TTC549 (cell line): ENCODE data around the gene CEACAM7.
"Not testable (repeated sequence)": the region's sequence is repeated elsewhere in the genome, so short reads cannot be mapped to it uniquely, and the experiment has no call there.

ENCODE experiments used
- FAIRE-seq: peaks from 2 replicates; lab custom pipeline; 2012; peaks lifted over from hg19 to GRCh38; lab: Jason Lieb, UNC

The CEACAM7 gene

DNA sequence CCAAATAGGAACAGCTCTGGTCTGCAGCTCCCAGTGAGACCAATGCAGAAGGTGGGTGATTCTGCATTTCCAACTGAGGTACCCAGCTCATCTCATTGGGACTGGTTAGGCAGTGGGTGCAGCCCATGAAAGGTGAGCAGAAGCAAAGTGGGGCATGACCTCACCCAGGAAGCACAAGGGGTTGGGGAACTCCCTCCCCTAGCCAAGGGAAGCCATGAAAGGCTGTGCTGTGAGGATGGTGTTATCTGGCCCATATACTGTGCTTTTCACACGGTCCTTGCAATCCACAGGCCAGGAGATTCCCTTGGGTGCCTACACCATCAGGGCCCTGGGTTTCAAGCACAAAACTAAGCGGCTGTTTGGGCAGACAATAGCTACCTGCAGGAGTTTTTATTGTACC, 31.3 kb downstream of the CEACAM7 start:
- FAIRE-seq, result not testable (repeated sequence)

DNA sequence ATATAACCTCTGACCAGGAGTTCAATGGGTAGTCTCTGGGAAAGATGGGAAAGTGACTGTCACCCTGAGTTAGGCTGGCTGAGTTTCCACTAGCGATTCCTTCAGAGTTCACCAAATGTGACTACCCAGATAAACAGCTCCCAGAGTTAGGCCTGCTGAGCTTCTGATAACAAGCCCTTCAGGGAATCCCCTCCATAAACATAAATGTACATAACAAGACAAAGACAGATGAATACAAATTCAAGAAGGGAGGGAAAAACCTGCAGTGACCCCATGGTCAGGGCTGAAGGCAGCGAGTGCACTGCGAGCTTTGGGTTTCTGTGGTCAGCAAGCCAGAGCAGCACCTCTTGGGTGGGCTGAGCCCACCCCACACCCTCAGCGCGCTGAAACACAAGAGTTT, 35.8 kb downstream of the CEACAM7 start:
- FAIRE-seq, result no peak

DNA sequence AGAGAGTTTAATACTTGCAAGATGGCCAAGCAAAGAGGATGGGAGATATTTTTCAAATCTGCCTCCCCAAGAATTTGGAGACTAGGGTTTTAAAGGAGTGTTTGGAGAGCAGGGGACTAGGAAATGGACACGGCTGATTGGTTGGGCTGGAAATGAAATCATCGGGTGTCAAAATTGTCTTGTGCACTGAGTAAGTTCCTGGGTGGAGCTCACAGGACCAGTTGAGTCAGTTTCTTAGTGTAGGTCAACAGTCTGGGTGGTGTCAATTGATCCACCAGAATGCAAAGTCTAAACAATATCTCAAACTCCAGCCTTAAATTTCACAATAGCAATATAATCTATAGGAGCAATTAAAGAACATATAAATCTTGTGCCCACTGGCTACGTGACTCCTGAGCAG, 38.2 kb downstream of the CEACAM7 start:
- no peak for FAIRE-seq

DNA sequence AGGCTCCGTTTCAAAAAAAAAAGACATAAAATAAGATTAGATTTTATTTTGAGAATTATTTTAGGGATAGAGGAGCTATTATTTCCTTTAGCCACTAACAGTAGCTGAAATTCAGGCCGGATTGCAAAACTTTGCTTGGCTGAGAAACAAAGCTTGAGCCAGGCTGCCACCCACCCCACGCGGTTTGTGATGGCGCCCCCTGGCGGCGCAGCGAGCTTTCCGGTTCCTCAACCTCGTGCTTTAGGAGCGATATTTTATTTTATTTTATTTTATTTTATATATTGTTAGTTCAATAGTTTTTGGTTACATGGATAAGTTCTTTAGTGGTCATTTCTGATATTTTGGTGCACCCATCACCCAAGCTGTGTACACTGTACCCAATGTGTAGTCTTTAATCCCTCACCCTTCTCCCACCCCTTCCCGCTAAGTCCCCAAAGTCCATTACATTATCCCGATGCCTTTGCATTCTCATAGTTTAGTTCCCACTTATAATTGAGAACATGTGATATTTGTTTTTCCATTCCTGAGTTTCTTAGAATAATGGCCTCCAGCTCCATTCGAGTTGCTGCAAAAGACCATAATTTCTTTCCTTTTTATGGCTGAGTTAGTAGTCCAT, 41.4 kb downstream of the CEACAM7 start:
- no peak for FAIRE-seq

DNA sequence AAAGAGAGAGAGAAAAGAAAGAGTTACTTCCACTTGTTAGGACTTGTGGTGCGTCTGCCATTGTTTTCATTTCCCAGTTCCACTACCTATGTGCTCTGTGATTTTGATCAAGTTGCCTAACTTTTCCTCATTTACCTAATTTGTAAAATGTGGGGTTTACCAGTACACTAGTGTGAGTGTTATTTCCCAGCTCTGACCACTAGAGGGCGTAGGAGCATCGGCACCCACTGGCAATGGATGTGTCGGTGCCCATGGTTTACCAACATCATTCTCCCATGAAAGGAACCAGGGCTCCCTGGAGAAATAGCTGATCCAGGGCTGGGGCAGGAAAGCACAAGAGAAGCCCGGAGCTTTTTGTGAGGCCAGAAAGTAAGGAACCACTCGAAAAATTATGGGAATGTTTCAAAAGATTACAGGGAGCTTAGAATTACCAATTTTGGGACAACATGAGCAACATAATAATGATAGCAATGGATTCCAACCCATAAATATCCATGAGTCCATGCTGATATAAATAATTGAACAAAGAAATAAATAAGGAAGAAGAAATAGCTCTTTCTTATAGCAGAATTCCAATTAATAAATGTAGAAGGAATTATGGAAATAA, 46.1 kb downstream of the CEACAM7 start:
- no peak for FAIRE-seq

DNA sequence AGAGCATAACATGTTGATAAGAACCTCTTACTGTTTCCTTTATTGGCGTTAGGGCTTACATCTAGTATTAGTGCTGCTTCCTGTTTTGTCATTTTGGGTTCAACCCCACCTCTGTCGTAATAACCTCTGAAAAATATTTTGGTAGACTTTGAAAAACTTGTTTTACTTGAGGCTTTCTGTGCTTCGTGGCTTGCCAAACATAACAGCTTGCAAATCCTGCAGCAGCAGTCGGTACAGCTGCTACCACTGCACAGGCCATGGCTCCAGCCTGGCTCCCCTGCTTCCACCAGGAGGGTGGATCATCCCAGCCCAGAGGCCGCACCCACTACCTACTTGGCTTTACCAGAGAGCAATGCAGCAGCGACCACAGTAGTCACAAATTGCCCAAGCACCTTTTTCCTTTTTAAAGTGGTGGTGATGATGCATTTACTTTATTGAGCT, 49.4 kb downstream of the CEACAM7 start:
- no peak for FAIRE-seq

DNA sequence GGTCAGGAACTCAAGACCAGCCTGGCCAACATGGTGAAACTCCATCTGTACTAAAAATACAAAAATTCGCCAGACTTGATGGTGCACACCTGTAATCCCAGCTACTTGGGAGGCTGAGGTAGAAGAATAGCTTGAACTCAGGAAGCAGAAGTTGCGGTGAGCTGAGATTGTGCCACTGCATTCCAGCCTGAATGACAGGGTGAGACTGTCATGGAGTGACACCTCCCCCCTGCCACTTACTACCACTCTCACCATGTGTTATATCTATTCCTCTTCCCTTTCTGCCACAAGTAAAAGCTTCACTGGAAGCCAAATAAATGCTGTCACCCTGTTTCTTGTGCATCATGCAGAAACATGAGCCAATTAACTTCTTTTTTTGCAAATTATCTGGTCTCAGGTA, 50.6 kb downstream of the CEACAM7 start:
- FAIRE-seq, result no peak

DNA sequence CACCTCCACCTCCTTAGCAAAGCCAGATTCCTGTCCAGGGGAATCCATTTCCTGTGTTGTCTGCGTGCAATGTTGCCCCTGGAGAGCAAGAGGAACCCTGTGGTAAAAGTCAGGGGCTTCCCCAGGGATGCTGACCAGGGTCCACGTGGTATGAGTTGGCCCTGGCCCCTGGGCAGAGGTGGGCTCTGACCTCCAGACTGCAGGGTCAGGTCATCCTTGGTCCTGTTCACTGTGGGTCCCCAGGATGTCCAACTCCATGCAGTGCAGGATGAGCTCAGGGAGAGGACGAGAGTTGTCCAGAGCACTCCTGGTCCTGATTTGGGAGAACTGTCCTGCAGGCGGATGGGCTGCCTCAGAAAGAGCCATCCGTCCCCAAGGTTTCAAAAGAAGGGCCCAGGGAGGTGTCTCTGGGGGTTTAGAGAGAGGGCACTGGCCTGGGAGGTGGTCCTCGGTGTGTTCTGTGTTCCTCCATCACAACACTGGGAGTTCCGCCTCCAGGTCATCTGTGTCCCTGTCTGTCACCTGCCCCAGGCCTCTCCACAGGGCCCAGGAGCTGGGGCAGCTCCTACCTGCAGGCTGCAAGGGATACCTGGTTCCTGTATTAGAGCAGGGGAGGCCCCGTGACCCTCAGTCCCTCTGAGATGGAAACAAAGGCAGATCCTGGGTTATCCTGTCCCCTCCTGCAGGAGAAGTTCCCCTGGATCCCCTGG, 59.9 kb downstream of the CEACAM7 start:
- no peak for FAIRE-seq

DNA sequence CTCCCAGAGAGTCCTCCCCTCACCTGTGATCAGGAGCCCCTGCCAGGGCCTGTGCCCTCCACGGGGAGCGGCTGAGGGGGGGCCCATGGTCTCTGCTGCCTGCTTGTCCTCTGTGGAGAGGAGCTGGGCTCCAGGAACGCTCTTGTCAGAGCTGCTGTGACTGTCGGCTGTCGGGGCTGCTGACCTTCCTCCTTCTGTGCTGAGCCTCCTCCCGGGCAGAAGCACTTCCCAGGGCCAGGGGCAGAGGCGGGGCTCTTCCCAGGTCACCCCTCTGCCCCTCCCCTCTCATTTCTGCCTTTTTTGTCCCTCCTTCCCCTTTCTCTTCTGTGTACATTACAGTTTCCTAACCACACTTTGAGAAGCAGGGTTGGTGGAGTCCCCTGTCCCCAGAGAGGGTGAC, 61.2 kb downstream of the CEACAM7 start, which contains the start of gene CEACAM4:
Gene CEACAM4 (minus strand): TSS at position 198 of the 400 bp plus-strand sequence. CDS start 111 bp downstream, at position 87.
- no peak for FAIRE-seq

DNA sequence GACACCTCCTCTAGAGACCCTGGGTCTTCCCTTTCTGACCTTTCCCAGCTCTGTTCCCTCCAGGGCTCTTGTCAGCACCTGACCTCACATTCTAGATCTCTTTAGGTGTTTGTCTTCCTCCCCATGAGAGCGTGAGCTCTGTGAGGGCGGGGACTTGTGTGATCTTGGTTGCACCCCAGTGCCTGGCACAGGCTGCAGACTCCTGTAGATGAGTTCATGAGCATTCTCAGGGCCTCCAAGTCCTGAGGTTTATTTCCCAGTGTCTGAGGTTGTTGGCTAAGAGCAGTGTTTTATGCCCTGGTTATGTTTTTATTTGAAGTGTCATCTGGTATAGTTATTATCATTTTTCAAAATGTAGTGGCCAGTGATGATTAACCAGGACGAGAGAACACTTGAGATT, 61.8 kb downstream of the CEACAM7 start:
- no peak for FAIRE-seq

DNA sequence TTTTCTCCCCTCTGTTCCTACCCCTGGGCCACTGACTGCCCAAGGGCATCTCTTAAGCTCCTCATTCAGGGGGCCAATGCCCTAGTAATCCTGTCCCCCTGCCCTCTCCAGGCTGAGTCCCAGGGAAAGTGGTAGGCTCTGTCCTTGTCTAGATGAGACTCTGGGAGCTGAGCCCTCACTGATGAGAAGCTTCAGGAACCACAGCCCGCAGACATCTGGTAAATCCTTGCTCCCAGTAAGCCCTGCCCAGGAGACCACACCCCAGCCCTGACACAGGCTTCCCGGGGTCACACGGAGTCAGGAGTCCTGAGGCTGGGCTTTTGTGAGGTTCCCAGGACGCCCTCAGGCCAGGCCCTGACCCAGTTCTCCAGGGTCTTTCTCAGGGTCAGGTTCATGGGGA, 63.1 kb downstream of the CEACAM7 start:
- FAIRE-seq, result no peak

DNA sequence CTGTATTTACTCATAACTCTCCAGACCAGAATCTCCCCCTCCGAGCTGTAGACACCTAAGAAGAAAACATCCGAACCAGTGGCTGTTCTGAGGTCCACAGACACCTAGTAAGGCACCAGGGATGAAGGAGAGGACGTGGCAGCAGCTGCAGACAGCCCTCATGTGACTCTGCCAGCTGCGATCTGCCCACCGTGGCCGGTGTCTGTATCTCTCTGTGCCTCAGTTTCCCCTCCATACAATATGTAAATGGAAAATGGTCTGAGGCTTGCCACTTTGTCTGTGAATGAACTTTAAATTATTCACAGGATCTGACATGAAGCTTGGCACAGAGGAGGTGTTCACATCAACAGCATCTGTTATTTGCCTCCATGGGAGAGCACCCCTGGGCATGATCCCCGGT, 63.6 kb downstream of the CEACAM7 start:
- no peak for FAIRE-seq

DNA sequence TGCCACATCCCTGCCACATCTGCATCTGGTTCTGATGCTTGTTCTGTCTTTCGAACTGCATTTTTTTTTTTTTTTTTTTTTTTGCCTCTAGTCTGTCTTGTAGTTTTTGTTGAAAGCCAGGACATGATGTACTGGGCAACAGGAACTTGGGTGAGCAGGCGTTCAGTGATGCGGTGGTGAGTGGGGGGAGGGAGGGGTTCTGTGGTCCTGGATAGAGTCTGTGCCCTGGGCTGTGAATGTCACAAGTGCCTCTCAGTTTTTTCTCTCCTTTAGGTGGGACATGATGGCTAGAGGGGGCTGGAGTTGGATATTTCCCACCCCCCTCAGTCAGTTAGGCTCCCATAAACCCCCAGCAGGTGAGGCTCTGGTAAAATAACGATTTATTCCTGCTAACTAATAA, 64.7 kb downstream of the CEACAM7 start:
- no peak for FAIRE-seq
